Fibroblast of skin of right biceps (primary cell): ENCODE measurements around the gene WAPL.

ENCODE experiments used
- DNase-seq: peaks from one replicate; pipeline ENCODE4 v3.0.0-alpha.2; 2013

WAPL gene

GRCh38 chr10:86524225-86524962 lies 2.8 kb upstream of the WAPL start:
- DNase-seq, result no peak

GRCh38 chr10:86523348-86523747 lies 1.8 kb upstream of the WAPL start:
- no peak for DNase-seq

- DNase-seq, result no peak
These were observed 891 bp upstream of the WAPL start for GRCh38 chr10:86522510-86522855.

GRCh38 chr10:86520871-86521677 lies 518 bp downstream of the WAPL start:
- DNase-seq, result peak; percentile 58

- no peak for DNase-seq
These were observed 2.8 kb downstream of the WAPL start for GRCh38 chr10:86518781-86519180.

GRCh38 chr10:86512137-86512536 lies 9.5 kb downstream of the WAPL start:
- DNase-seq, result no peak

GRCh38 chr10:86511027-86511865 lies 10.3 kb downstream of the WAPL start:
- no peak for DNase-seq

- DNase-seq, result no peak
These were observed 12.4 kb downstream of the WAPL start for GRCh38 chr10:86509145-86509544.

- DNase-seq, result no peak
These were observed 13.4 kb downstream of the WAPL start for GRCh38 chr10:86508217-86508616.

GRCh38 chr10:86506499-86506898 lies 15.1 kb downstream of the WAPL start:
- peak; percentile 33 for DNase-seq

- no peak for DNase-seq
These were observed 15.5 kb downstream of the WAPL start for GRCh38 chr10:86506062-86506461.

GRCh38 chr10:86504510-86504909 lies 17.1 kb downstream of the WAPL start:
- no peak for DNase-seq

GRCh38 chr10:86500846-86501245 lies 20.7 kb downstream of the WAPL start:
- DNase-seq, result peak; percentile 9

- DNase-seq, result no peak
These were observed 23.0 kb downstream of the WAPL start for GRCh38 chr10:86498598-86498997.

GRCh38 chr10:86497621-86498020 lies 24.0 kb downstream of the WAPL start:
- DNase-seq, result no peak

GRCh38 chr10:86489960-86490612 lies 31.5 kb downstream of the WAPL start:
- no peak for DNase-seq

GRCh38 chr10:86489071-86489810 lies 32.4 kb downstream of the WAPL start:
- DNase-seq, result no peak

- no peak for DNase-seq
These were observed 34.7 kb downstream of the WAPL start for GRCh38 chr10:86486856-86487255.

GRCh38 chr10:86483664-86484063 lies 37.9 kb downstream of the WAPL start:
- DNase-seq, result no peak

GRCh38 chr10:86481761-86482160 lies 39.8 kb downstream of the WAPL start:
- no peak for DNase-seq

- DNase-seq, result no peak
These were observed 41.0 kb downstream of the WAPL start for GRCh38 chr10:86480571-86480970.

GRCh38 chr10:86472061-86472460 lies 49.5 kb downstream of the WAPL start:
- no peak for DNase-seq
